Measurements from ENCODE around the gene FHIT. TPM values are rescaled to one million over a fixed set of nuclear protein-coding genes. Genes with fewer than 3 reads are reported as not detected.

Gene FHIT
- total and polyA plus RNA-seq, 10 of the 15 experiments (the other 5 are each of a cell fraction or from before 2014, with no cell fraction given), result 4.2 to 14.9 (median 9.4) TPM

- no peaks in the 10 kb centered on the region for H3K27me3 ChIP-seq (replicated peaks in 1 of 2; ENCODE audit: control insufficient read depth in 2 of 2, insufficient read depth in 2 of 2, low read length in 1 of 2)
- H3K4me1 ChIP-seq (ENCODE audit: control insufficient read depth, insufficient read depth, low read length), result no peaks in the 10 kb centered on the region
- TF ChIP-seq IKZF2 (IDR thresholded peaks at IDR 0.05) (no peak), ZSCAN29 (IDR thresholded peaks at IDR 0.05) (no peak), MTA2 (IDR thresholded peaks at IDR 0.05; ENCODE audit: low read depth) (no peak), IKZF1 (conservative IDR thresholded peaks at IDR 0.05) (no peak), CHD2 (IDR thresholded peaks at IDR 0.05; ENCODE audit: borderline replicate concordance, low read depth, low read length) (no peak), STAT1 (conservative IDR thresholded peaks at IDR 0.05) (no peak), GATAD2B (conservative IDR thresholded peaks at IDR 0.05; ENCODE audit: low read depth) (no peak)
- WGBS (ENCODE audit: insufficient coverage, insufficient replicate concordance, low lambda C conversion rate, missing lambda C conversion rate), result 0% methylated on average over 2 of the region's 2 CpGs
- no peak for ATAC-seq
- ChIA-PET POLR2A (interaction anchor here (0.5 kb wide), 1 partner anchor 497 kb away, joined by 4 read pairs; no protein-coding TSS in a partner anchor), RAD21 (ENCODE audit: unreplicated experiment) (no interaction called here), CTCF (no interaction called here), SMC1A (ENCODE audit: uncharacterized antibody, unreplicated experiment) (no interaction called here)
- no peak overlapping the region for H3K9ac ChIP-seq (ENCODE audit: control insufficient read depth, insufficient read depth, low read length)
- DNase-seq (ENCODE audit: low read depth, low spot score), result no peak
- no peaks in the 10 kb centered on the region for H3K36me3 ChIP-seq (ENCODE audit: control insufficient read depth in 2 of 2, insufficient read depth in 2 of 2, low read length in 1 of 2)
- no peaks in the 10 kb centered on the region for H3K9me3 ChIP-seq (replicated peaks; ENCODE audit: control insufficient read depth, insufficient read depth, low read length)
- FAIRE-seq, result no peak
- in situ Hi-C loops (cut with MboI), result no loop called here
- intact Hi-C loops (cut with micrococcal nuclease; ENCODE audit: unreplicated experiment), result no loop called here
- H4K20me1 ChIP-seq (ENCODE audit: control insufficient read depth, insufficient read depth), result no peaks in the 10 kb centered on the region
- no peak overlapping the region for H3K4me2 ChIP-seq (ENCODE audit: control insufficient read depth, insufficient read depth)
- no TSS peak for BruUV-seq (replicated peaks)
- H2AFZ ChIP-seq (ENCODE audit: control insufficient read depth, low read depth, low read length), result no peak overlapping the region
- no peaks in the 10 kb centered on the region for H3K79me2 ChIP-seq (ENCODE audit: control insufficient read depth, insufficient read depth, low read length)
- H3K4me3 ChIP-seq, result no peak overlapping the region
- no peak overlapping the region for H3K27ac ChIP-seq (ENCODE audit: control insufficient read depth, insufficient read depth)
These were observed 1115.8 kb downstream of the FHIT start for GRCh38 chr3:60135474-60135873.

GRCh38 chr3:60133269-60134162 is 1117.7 kb downstream of the FHIT start:
- ChIA-PET RAD21 (ENCODE audit: unreplicated experiment) (no interaction called here), CTCF (interaction anchor here (0.6 kb wide), 2 partner anchors 242 to 1238 kb away, joined by 3 read pairs; no protein-coding TSS in a partner anchor), POLR2A (interaction anchor here (0.6 kb wide), 1 partner anchor 810 kb away, joined by 3 read pairs; no protein-coding TSS in a partner anchor), SMC1A (ENCODE audit: uncharacterized antibody, unreplicated experiment) (interaction anchor here (0.6 to 1.2 kb wide), 2 partner anchors 19 to 162 kb away, joined by 3 read pairs; no protein-coding TSS in a partner anchor)
- FAIRE-seq (no peak), DNase-seq (ENCODE audit: low read depth, low spot score) (no peak), ATAC-seq (no peak)
- Histone ChIP-seq H3K4me2 (ENCODE audit: control insufficient read depth, insufficient read depth) (no peak overlapping the region), H4K20me1 (ENCODE audit: control insufficient read depth, insufficient read depth) (no peaks in the 10 kb centered on the region), H3K9me3 (replicated peaks; ENCODE audit: control insufficient read depth, insufficient read depth, low read length) (no peaks in the 10 kb centered on the region), H3K9ac (ENCODE audit: control insufficient read depth, insufficient read depth, low read length) (no peak overlapping the region), H3K27me3 (replicated peaks in 1 of 2; ENCODE audit: control insufficient read depth in 2 of 2, insufficient read depth in 2 of 2, low read length in 1 of 2) (no peaks in the 10 kb centered on the region), H3K36me3 (ENCODE audit: control insufficient read depth in 2 of 2, insufficient read depth in 2 of 2, low read length in 1 of 2) (no peaks in the 10 kb centered on the region), H3K27ac (ENCODE audit: control insufficient read depth, insufficient read depth) (no peak overlapping the region), H2AFZ (ENCODE audit: control insufficient read depth, low read depth, low read length) (no peak overlapping the region), H3K4me1 (ENCODE audit: control insufficient read depth, insufficient read depth, low read length) (no peaks in the 10 kb centered on the region), H3K79me2 (ENCODE audit: control insufficient read depth, insufficient read depth, low read length) (no peaks in the 10 kb centered on the region), H3K4me3 (no peak overlapping the region)
- in situ Hi-C loops (cut with MboI) (no loop called here), intact Hi-C loops (cut with micrococcal nuclease; ENCODE audit: unreplicated experiment) (no loop called here)
- BruUV-seq (replicated peaks), result no TSS peak
- WGBS (ENCODE audit: insufficient coverage, insufficient replicate concordance, low lambda C conversion rate, missing lambda C conversion rate), result 0% methylated on average over 2 of the region's 2 CpGs
- TF ChIP-seq ELK1 (IDR thresholded peaks at IDR 0.05; ENCODE audit: low read depth, low read length), result no peak
- TF ChIP-seq KDM1A (IDR thresholded peaks at IDR 0.05; ENCODE audit: borderline replicate concordance), result no peak
- TF ChIP-seq ZNF24 (IDR thresholded peaks at IDR 0.05), result no peak
- no peak for TF ChIP-seq REST (IDR thresholded peaks at IDR 0.05; ENCODE audit: low read depth, low read length)
- no peak for TF ChIP-seq YY1 (IDR thresholded peaks at IDR 0.05; ENCODE audit: low read depth, low read length)
- TF ChIP-seq PAX5 (IDR thresholded peaks at IDR 0.05; ENCODE audit: borderline replicate concordance, low read depth, low read length), result no peak
